Hepatocyte (in vitro differentiated cells): ENCODE results near the gene FGB.

Source experiments
- EZH2 ChIP-seq: fragments of 200-600 bp; sonication (generic); IDR thresholded peaks from 2 replicates; pipeline ENCODE4 v1.6.1; 2016; ENCODE audit warnings: antibody characterized with exemption, mild to moderate bottlenecking, borderline replicate concordance
- TF ChIP-seq, protein P1 (sequence below): fragments of 200-600 bp; sonication (generic); IDR thresholded peaks from 2 replicates; pipeline ENCODE4 v1.5.1; 2016; ENCODE audit warnings: antibody characterized with exemption, mild to moderate bottlenecking; ENCODE audit not compliant: poor library complexity

- TF ChIP-seq, protein P1, sequence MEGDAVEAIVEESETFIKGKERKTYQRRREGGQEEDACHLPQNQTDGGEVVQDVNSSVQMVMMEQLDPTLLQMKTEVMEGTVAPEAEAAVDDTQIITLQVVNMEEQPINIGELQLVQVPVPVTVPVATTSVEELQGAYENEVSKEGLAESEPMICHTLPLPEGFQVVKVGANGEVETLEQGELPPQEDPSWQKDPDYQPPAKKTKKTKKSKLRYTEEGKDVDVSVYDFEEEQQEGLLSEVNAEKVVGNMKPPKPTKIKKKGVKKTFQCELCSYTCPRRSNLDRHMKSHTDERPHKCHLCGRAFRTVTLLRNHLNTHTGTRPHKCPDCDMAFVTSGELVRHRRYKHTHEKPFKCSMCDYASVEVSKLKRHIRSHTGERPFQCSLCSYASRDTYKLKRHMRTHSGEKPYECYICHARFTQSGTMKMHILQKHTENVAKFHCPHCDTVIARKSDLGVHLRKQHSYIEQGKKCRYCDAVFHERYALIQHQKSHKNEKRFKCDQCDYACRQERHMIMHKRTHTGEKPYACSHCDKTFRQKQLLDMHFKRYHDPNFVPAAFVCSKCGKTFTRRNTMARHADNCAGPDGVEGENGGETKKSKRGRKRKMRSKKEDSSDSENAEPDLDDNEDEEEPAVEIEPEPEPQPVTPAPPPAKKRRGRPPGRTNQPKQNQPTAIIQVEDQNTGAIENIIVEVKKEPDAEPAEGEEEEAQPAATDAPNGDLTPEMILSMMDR = no peak
- no peak for TF ChIP-seq EZH2
Observed at GRCh38 chr4:154583230-154583629, 20.4 kb downstream of the FGB start.
